GM21367 (cell line): ENCODE measurements around the gene AFAP1L1.
"Not testable (repeated sequence)": the region's sequence is repeated elsewhere in the genome, so short reads cannot be mapped to it uniquely, and the experiment has no call there.

Experiments
- ATAC-seq: cut with Tn5 transposase; IDR thresholded peaks from one replicate; pipeline ENCODE4 v1.9.1; 2021; ENCODE audit not compliant: unreplicated experiment

The AFAP1L1 gene

DNA sequence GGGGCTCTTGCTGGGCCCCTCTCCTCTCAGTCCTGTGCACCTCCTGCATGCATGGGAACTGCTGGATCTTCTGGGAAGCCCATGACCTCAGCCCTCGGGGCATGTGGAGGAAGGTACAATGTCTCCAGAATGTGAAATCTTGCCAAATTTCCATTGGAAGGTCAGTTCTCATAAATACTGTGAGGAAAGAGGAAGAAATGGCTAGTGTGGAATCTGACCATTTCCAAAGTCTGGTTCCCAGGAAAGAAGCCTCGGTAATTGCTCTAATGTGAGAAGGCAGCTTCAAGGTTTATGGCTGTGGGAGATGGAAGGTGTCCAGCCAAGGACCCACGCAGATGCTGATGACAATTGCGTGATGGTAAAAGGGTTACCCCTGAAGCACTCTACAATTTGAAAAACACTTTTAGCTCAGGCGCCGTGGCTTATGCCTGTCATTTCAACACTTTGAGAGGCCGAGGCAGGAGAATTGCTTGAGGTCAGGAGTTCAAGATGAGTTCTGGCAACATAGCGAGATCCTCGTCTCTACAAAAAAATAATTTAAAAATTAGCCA is 115.5 kb downstream of the AFAP1L1 start:
- no peak for ATAC-seq

DNA sequence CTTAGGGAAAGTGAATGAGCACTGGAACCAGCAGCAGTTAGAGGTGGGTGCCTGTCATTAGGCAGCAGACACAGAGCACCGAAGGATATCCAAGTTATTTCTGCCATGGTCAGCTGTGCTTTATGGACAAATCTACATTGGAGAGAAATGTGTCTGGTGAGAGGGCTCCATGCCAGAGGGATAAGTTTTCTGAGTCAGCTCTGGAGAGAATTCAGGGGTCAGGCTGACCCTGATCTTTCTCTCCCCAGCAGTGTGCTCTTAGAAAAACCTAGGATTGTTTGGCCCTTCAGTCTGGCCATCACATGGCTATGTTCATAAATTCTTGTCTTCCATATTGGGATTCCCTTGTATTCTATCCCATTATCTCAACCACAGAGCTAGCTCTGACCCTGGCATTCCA is 116.3 kb downstream of the AFAP1L1 start:
- no peak for ATAC-seq

DNA sequence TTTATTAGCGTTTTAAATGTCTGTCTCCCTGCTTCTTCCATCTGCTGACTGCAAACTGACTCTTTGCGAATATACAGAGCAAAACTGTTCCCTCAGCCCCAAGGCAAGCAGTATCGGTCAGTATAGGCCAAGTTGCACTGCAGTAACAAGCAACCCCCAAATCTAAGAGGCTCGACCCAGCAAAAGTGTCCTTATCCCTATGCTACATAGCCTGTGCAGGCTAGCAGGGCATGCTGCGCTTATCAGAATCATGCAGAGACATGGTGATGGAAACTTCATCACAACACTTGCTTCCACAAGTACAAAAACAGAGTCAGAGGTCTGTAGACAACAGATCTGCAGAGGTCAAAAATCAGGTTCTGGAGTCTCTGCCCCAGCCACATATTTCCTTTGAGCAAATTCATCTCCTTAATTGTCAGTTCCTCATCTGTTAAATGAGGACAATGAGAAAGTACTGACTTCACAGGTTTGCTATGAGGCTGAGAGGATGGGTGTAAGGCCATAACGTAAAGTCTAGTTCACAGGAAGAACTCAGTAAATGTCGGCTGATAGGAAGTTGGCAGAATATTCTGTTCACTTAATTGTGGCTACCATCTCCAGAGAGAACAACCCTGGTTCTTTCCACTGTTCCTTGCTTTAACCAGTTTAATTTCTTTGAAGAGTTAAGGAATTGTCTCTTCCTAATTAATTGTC is 117.0 kb downstream of the AFAP1L1 start:
- no peak for ATAC-seq

DNA sequence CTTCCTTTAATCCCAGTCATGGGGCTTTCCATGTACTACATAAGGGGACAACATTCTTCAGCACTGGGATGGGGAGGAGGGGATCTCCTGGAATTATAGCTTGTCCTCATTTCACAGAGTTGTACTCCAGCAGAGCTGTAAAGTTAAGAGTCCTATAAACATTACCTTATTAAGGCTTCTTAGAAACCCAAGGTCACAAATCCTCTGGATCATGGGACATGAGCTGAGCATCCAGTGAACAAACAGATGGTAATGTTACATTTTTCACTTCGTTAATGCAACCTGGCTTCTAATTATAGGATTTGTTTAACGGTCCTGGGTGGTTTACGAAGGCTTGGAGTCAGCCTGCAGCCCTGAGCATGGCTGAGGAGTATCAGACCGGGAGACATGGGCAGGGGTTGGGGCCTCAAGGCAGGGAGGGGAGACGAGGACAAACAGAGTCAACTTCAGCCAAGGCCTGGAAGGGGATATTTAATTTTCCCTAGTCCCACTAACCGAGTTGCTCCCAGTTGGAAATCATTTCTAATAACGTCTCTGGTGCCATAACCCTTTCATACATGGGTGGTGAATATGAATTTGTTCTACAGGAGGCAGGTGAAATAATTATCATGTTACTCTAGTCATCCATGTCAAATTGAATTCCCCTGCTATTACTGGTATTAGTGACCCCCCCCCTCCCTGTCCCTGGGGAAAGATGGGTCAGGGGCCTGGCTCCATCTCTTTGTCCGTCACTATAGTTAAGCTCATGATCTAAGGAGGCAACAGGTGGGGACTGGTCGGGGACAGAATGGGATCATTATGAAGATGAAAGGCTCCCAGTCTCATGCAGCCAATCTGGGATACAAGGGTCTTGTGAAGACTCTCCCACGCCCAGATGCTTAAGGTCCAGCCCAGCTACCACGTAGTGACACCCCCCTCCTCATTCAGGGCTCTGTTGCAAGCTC is 118.2 kb downstream of the AFAP1L1 start:
- ATAC-seq = no peak

DNA sequence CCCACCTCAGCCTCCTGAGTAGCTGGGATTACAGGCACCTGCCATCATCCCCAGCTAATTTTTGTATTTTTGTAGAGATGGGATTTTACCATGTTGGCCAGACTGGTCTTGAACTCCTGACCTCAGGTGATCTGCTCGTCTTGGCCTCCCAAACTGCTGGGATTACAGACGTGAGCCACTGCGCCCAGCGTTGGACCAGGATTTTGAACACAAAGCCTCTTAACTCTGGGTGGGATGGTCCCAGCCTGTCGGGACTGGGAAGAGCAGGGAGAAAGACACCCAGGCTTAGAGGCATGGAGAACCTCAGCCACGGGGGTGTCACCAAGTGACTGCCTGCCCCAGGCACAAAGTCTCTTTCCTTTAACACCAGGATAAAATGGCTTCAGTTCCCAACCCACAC is 119.4 kb downstream of the AFAP1L1 start:
- not testable (repeated sequence) for ATAC-seq
